Activated CD8-positive, alpha-beta memory T cell treated with anti-CD3 and anti-CD28 coated beads, Interleukin-2, amount 50 U/mL, for 24 hours (primary cell): Measurements from ENCODE around the gene CSNK1G1.
A peak's percentile ranks its signal among the peaks of the same experiment; 100 is the strongest.

Experiments used
- DNase-seq: peaks from one replicate; pipeline ENCODE4 v3.0.0-alpha.2; 2020; ENCODE audit errors: extremely low read depth

The CSNK1G1 gene

GRCh38 chr15:64153480-64154367 is 202.2 kb downstream of the CSNK1G1 start:
- peak; percentile 72 for DNase-seq

GRCh38 chr15:64152507-64153387 is 203.2 kb downstream of the CSNK1G1 start:
- no peak for DNase-seq

GRCh38 chr15:64151727-64152506 is 204.1 kb downstream of the CSNK1G1 start, which contains the start of gene SNX22:
SNX22 (plus strand) TSS chr15:64151731; CDS start chr15:64151776, 45 bp downstream.
- DNase-seq: no peak

- no peak for DNase-seq
Measured at GRCh38 chr15:64149893-64150578, 205.9 kb downstream of the CSNK1G1 start.

GRCh38 chr15:64149424-64149823 is 206.5 kb downstream of the CSNK1G1 start:
- no peak for DNase-seq

- DNase-seq: no peak
Measured at GRCh38 chr15:64148581-64148980, 207.4 kb downstream of the CSNK1G1 start.

GRCh38 chr15:64148168-64148567 is 207.8 kb downstream of the CSNK1G1 start:
- no peak for DNase-seq

GRCh38 chr15:64146885-64147681 is 208.9 kb downstream of the CSNK1G1 start:
- DNase-seq: no peak

GRCh38 chr15:64146520-64146884 is 209.5 kb downstream of the CSNK1G1 start:
- no peak for DNase-seq

- DNase-seq: no peak
Measured at GRCh38 chr15:64146041-64146440, 209.9 kb downstream of the CSNK1G1 start.

- no peak for DNase-seq
Measured at GRCh38 chr15:64144565-64145281, 211.2 kb downstream of the CSNK1G1 start.

- DNase-seq: no peak
Measured at GRCh38 chr15:64144192-64144564, 211.8 kb downstream of the CSNK1G1 start.

GRCh38 chr15:64143276-64143675 is 212.7 kb downstream of the CSNK1G1 start:
- no peak for DNase-seq

- DNase-seq: no peak
Measured at GRCh38 chr15:64141798-64142512, 214.0 kb downstream of the CSNK1G1 start.

GRCh38 chr15:64138331-64138941 is 217.5 kb downstream of the CSNK1G1 start:
- DNase-seq: no peak

- DNase-seq: no peak
Measured at GRCh38 chr15:64137226-64137833, 218.6 kb downstream of the CSNK1G1 start.

GRCh38 chr15:64136347-64136746 is 219.6 kb downstream of the CSNK1G1 start:
- no peak for DNase-seq

- DNase-seq: no peak
Measured at GRCh38 chr15:64134345-64134829, 221.6 kb downstream of the CSNK1G1 start.
